HG02970 (cell line): Measurements from ENCODE around the gene DHX58.
"Not testable (repeated sequence)": the region's sequence is repeated elsewhere in the genome, so short reads cannot be mapped to it uniquely, and the experiment has no call there.

Experiments
- ATAC-seq: cut with Tn5 transposase; IDR thresholded peaks from one replicate; pipeline ENCODE4 v1.9.1; 2021; ENCODE audit warnings: mild to moderate bottlenecking, moderate library complexity, moderate number of reproducible peaks; ENCODE audit not compliant: unreplicated experiment, low FRiP score

DHX58 gene

DNA sequence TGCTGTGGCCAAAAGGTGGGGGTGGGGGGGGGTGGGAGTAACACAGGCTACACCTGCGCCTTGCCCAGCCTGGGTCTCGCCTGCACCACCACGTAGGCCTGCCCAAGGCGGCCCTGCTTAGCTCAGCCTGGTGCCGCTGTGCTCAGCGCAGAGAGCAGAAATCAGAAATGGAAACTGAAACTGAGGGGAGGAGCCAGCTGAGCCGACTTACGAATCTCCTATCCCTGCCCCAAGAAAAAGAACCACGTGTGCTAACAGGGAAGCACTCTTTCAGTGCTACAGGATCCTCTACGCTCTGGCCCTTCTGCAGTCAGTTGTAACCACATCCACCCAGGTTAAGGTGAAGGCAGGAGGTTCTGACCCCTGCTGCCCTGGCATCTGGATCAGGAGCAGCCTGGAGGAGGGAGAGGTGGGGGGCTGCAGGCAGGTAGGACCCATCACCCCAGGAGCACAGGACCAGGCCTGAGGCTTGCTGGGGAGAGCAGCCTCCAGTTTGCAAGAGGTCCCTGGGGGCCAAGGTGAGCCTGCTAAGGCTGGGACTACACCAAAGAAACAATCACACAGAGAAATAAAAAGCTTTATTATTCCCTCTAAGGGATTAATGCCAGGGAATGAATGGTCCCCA lies at the start of gene DHX58:
DHX58 (minus strand) TSS at position 163 of the 625 bp plus-strand sequence. CDS start 822 bp downstream, outside the sequence.
- peak; percentile 52 for ATAC-seq

DNA sequence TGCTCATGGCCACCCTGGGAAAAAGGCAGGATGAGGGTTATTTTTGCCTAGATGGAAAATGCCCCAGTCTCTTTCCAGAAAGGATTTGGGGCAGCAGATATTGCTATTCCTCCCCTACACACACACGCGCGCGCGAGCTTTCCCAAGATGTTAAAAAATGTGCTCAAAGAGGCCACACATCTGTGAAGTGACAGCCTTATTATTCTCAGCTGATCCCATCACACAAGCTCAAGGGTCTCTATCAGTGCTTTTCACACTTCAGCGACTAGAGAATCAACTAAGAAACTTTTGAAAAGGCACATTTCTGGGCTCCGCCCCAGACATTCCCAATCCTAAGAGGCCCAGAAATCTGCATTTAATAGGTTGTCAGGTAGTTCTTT lies 48.0 kb upstream of the DHX58 start:
- no peak for ATAC-seq

DNA sequence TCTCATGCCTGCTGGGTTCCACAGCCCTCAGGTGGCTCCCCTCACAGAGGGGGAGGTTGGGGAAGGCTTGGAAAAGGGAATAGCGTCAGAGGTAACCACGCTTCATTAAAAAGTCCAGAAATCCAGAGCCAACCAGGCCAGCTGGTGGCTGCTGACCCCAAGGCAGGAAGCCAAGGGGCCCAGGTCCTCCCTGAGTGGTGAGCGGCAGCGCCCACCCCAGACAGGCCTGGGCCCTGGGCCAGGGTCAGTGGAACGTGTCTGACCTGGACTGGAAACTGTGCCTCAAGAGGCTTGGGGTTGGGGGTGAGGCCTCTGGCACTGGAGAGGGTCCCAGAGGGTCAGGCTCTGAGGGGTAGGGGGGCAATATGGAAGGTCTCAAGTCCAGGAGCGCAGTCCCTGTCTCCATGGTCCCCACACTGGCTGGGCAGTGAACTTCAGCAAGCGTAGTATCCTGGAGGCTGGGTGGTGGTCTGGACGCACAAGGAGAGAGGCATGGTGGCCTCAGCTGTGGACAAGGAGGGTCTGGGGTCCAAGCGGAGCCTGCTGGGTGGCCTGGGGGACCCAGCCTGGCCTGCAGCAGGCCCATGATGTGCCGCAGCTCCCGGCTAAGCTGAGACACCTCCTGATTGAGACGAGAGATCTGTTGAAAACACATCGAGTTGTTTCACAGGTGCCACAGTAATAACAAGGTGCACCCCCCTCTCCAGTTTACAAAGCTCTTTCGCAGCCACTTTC lies 47.4 kb upstream of the DHX58 start:
- no peak for ATAC-seq

DNA sequence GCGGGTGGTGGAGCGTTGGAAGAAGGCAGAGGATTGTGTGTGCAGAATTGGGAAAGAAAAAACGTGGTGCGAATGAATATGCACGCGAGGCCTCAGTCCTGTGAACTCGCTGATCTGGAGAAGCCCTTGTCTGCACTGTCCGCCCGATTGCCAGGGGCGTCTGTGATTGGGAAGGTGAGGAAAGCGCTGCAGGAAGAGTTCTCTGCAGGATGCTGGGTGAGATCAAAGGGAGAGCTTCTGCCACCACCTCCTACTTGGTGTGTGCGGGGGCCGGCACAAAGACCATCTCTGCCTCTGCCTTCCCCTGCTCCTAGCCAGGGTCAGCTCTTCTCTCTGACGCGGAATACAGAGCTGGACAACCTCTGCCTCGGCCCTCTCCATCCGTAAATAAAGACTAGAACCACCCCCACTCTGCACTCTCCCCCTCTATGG lies 43.1 kb upstream of the DHX58 start:
- no peak for ATAC-seq

GRCh38 chr17:42153919-42154742 lies 41.6 kb upstream of the DHX58 start:
- ATAC-seq = no peak

DNA sequence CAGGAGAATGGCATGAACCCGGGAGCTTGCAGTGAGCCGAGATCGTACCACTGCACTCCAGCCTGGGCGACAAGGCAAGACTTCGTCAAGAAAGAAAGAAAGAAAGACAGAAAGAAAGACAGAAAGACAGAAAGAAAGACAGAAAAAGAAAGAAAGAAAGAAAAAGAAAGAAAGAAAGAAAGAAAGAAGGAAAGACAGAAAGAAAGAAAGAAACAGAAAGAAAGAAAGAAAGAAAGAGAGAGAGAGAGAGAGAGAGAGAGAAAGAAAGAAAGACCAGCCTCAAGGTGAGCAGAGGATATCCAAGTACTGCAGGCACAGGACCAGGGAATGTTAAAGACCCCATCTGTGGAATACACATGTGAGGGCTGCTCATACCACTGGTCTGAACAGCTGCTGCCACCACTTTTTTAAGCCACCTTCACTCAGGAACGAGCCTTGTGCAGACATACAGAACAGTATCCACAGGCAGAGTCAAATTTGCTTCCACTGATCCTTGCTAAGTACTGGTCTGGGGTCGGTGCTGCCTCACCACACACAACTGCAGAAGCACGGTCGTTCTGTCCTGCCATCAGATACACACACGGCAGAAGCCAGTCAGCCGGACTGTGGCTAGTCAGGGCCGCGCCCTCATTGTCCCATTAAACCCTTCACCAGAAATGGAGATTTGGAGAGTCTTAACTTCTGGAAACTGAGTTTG lies 34.5 kb upstream of the DHX58 start:
- ATAC-seq = no peak

DNA sequence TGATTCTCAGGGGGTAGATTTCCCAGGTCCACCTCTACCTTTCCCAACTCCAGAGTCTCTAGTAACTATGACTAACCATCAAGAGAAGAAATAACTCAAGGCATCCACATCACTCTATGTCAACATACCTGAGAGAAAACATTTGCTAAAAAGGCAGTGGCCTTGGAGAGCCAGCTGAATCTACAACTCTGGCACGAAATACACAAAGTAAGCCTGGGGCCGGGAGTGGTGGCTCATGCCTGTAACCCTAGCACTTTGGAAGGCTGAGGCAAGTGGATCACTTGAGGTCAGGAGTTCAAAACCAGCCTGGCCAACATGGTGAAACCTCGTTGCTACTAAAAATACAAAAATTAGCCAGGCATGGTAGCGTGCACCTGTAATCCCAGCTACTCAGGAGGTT lies 30.6 kb upstream of the DHX58 start:
- not testable (repeated sequence) for ATAC-seq

- no peak for ATAC-seq
Measured at GRCh38 chr17:42142371-42142896, 29.9 kb upstream of the DHX58 start.

GRCh38 chr17:42141382-42141781 lies 28.9 kb upstream of the DHX58 start:
- ATAC-seq = no peak

- not testable (repeated sequence) for ATAC-seq
Measured at GRCh38 chr17:42140690-42141089, 28.2 kb upstream of the DHX58 start.

DNA sequence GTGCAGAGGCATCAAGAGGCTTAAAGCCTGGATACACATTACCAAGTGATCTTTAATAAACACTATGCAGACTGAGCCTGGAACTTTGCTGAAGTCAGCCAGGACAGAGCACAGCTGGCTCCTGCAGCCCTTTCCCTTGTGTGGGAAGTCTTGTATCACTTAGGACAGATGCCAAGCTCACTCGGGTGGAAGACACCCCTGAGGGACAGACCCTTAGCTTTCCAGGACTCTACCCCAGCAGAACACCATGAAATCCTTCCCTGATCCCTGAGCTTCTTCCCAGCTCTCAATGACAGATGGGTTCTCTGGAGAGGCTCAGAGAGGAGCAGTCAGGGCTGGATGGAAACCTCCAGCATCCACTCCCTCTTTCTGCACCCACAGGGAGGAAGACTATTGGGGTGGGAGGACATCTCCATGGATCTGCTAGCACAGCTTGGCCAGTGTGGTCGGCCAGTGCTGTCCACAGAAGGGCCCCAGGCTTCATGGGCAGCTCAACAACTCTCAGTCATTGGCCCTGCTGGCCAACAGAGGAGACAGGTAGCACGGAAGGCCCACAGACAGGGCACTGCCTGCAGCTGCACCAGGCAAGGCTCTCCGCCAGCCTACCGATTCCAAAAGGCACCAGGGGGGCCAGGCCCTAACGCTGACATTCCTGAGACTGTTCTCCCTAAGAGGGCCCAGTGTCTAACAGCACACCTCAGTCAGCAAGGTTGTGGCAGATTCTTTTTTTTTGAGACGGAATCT lies 26.4 kb upstream of the DHX58 start:
- no peak for ATAC-seq

DNA sequence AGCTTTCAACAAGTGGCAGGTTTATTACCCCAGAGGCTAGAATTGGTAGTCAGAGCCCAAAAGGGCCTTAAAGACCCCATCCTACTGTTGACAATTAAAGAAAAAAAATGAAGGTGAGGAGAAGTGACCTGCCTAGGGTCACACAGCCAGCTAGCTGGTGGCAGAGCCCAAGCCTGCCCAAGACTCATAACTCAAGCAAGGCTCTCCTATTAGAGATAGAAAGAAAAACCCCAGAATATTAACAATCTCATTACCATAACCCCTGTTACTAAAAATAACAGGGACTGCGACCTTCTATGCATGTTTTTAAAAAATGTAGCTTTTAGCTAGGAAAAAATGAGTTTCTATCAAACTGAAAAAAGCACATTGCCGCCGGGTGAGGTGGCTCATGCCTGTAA lies 24.1 kb upstream of the DHX58 start:
- ATAC-seq = no peak

GRCh38 chr17:42135664-42136653 lies 23.4 kb upstream of the DHX58 start:
- ATAC-seq = no peak

- no peak for ATAC-seq
Measured at GRCh38 chr17:42135151-42135550, 22.6 kb upstream of the DHX58 start.

GRCh38 chr17:42133461-42134041 lies 21.0 kb upstream of the DHX58 start:
- no peak for ATAC-seq

GRCh38 chr17:42132941-42133340 lies 20.4 kb upstream of the DHX58 start:
- no peak for ATAC-seq

GRCh38 chr17:42131981-42132432 lies 19.5 kb upstream of the DHX58 start:
- ATAC-seq = no peak

- no peak for ATAC-seq
Measured at GRCh38 chr17:42131232-42131631, 18.7 kb upstream of the DHX58 start.
